H9 (cell line): ENCODE measurements around the gene ANKRD2. TPM values are rescaled to one million over a fixed set of nuclear protein-coding genes. Genes with fewer than 3 reads are reported as not detected.

Experiments used
- DNase-seq: peaks from one replicate; pipeline ENCODE4 v3.0.0-alpha.2; 2017
- H2AFZ ChIP-seq: one replicate; pipeline ENCODE4 v1.6.1; 2013; ENCODE audit warnings: mild to moderate bottlenecking, low read length, control low read depth, moderate library complexity
- H2AK5ac ChIP-seq: 2 replicates; pipeline ENCODE4 v1.6.1; 2013; ENCODE audit warnings: low read length, control low read depth, mixed read lengths; ENCODE audit not compliant: insufficient read length
- H2BK120ac ChIP-seq: one replicate; pipeline ENCODE4 v1.6.1; 2013; ENCODE audit warnings: low read depth, mild to moderate bottlenecking, low read length, control low read depth, inconsistent platforms; ENCODE audit not compliant: poor library complexity, severe bottlenecking
- H2BK12ac ChIP-seq: 2 replicates; pipeline ENCODE4 v1.6.1; 2013; ENCODE audit warnings: low read length, control low read depth, mixed read lengths, low read depth; ENCODE audit not compliant: insufficient read length
- H2BK15ac ChIP-seq: 2 replicates; pipeline ENCODE4 v1.6.1; 2013; ENCODE audit warnings: low read depth, low read length, control low read depth
- H2BK20ac ChIP-seq: one replicate; pipeline ENCODE4 v1.6.1; 2013; ENCODE audit warnings: low read depth, mild to moderate bottlenecking, low read length, control low read depth, inconsistent platforms; ENCODE audit not compliant: poor library complexity, severe bottlenecking
- H2BK5ac ChIP-seq: 2 replicates; pipeline ENCODE4 v1.6.1; 2013; ENCODE audit warnings: low read length, control low read depth, mixed read lengths; ENCODE audit not compliant: insufficient read length
- H3K14ac ChIP-seq: 2 replicates; pipeline ENCODE4 v1.6.1; 2013; ENCODE audit warnings: low read length, control low read depth; ENCODE audit not compliant: insufficient read depth
- H3K18ac ChIP-seq: 2 replicates; pipeline ENCODE4 v1.6.1; 2013; ENCODE audit warnings: low read depth, mild to moderate bottlenecking, mixed read lengths, low read length, control low read depth; ENCODE audit not compliant: insufficient read length
- H3K23ac ChIP-seq: 2 replicates; pipeline ENCODE4 v1.6.1; 2013; ENCODE audit warnings: low read length, control low read depth, mixed read lengths, low read depth; ENCODE audit not compliant: insufficient read length
- H3K23me2 ChIP-seq: 2 replicates; pipeline ENCODE4 v1.6.1; 2013; ENCODE audit warnings: low read depth, mild to moderate bottlenecking, mixed read lengths, low read length, control low read depth; ENCODE audit not compliant: insufficient read length, poor library complexity, severe bottlenecking
- H3K27ac ChIP-seq: 2 replicates; pipeline ENCODE4 v1.5.1; 2013; ENCODE audit warnings: low read length, control low read depth, mixed read lengths, low read depth; ENCODE audit not compliant: insufficient read length
- H3K27me3 ChIP-seq: 2 replicates; pipeline ENCODE4 v1.6.1; 2013; ENCODE audit warnings: low read length, control low read depth, inconsistent platforms; ENCODE audit not compliant: insufficient read depth
- H3K4ac ChIP-seq: 2 replicates; pipeline ENCODE4 v1.6.1; 2013; ENCODE audit warnings: low read depth, mild to moderate bottlenecking, control low read depth, inconsistent platforms, low read length, moderate library complexity
- H3K4me1 ChIP-seq: 2 replicates; pipeline ENCODE4 v1.6.1; 2013; ENCODE audit warnings: low read length, control low read depth, inconsistent platforms; ENCODE audit not compliant: insufficient read depth
- H3K4me2 ChIP-seq: 2 replicates; pipeline ENCODE4 v1.6.1; 2013; ENCODE audit warnings: low read length, control low read depth, mixed read lengths; ENCODE audit not compliant: insufficient read length, insufficient read depth
- H3K56ac ChIP-seq: 2 replicates; pipeline ENCODE4 v1.6.1; 2013; ENCODE audit warnings: low read depth, mild to moderate bottlenecking, mixed read lengths, low read length, control low read depth; ENCODE audit not compliant: insufficient read length
- H3K79me1 ChIP-seq: 2 replicates; pipeline ENCODE4 v1.6.1; 2013; ENCODE audit warnings: low read depth, mild to moderate bottlenecking, moderate library complexity, low read length, control low read depth, inconsistent platforms; ENCODE audit not compliant: insufficient read depth, poor library complexity, severe bottlenecking
- H3K79me2 ChIP-seq: 2 replicates; pipeline ENCODE4 v1.6.1; 2013; ENCODE audit warnings: low read length, control low read depth, inconsistent platforms; ENCODE audit not compliant: insufficient read depth
- H3K9ac ChIP-seq: 2 replicates; pipeline ENCODE4 v1.6.1; 2013; ENCODE audit warnings: low read length, control low read depth, mixed read lengths; ENCODE audit not compliant: insufficient read length; ENCODE audit errors: extremely low read depth
- H3K9me3 ChIP-seq: one replicate; pipeline ENCODE4 v1.6.1; 2013; ENCODE audit warnings: low read depth, low read length, inconsistent platforms; ENCODE audit not compliant: control insufficient read depth
- H3T11ph ChIP-seq: one replicate; pipeline ENCODE4 v1.6.1; 2013; ENCODE audit warnings: mild to moderate bottlenecking, low read length, control low read depth, inconsistent platforms
- H4K20me1 ChIP-seq: one replicate; pipeline ENCODE4 v1.6.1; 2013; ENCODE audit not compliant: control insufficient read depth, insufficient read length, insufficient read depth
- H4K5ac ChIP-seq: 2 replicates; pipeline ENCODE4 v1.6.1; 2013; ENCODE audit warnings: low read depth, mild to moderate bottlenecking, mixed read lengths, low read length, control low read depth; ENCODE audit not compliant: insufficient read length
- H4K8ac ChIP-seq: replicated peaks from 2 replicates; pipeline ENCODE4 v1.6.1; 2013; ENCODE audit warnings: low read length, control low read depth, mixed read lengths, low read depth; ENCODE audit not compliant: insufficient read length
- H4K91ac ChIP-seq: 2 replicates; pipeline ENCODE4 v1.6.1; 2013; ENCODE audit warnings: low read depth, mild to moderate bottlenecking, moderate library complexity, mixed read lengths, low read length, control low read depth; ENCODE audit not compliant: insufficient read length
- H3K27ac Mint-ChIP-seq, 3 experiments: 2 replicates in 2 of 3; 3 replicates in 1 of 3; pipeline ENCODE4 v1.8.0; 2020 to 2021; ENCODE audit warnings: mixed read lengths in 3 of 3, mild to moderate bottlenecking in 1 of 3, moderate library complexity in 1 of 3
- H3K27me3 Mint-ChIP-seq: 2 replicates; pipeline ENCODE4 v1.8.0; 2021; ENCODE audit warnings: low read depth, mild to moderate bottlenecking, moderate library complexity, mixed read lengths
- H3K36me3 Mint-ChIP-seq, 3 experiments: 2 replicates in 2 of 3; 3 replicates in 1 of 3; pipeline ENCODE4 v1.8.0; 2020 to 2021; ENCODE audit warnings: low read depth in 3 of 3, mixed read lengths in 3 of 3; ENCODE audit not compliant: insufficient read depth in 1 of 3
- H3K4me1 Mint-ChIP-seq, 2 experiments: 2 replicates each; pipeline ENCODE4 v1.8.0; 2020; ENCODE audit warnings: mixed read lengths in 2 of 2
- H3K4me3 Mint-ChIP-seq, 2 experiments: 2 replicates in 1 of 2; 3 replicates in 1 of 2; pipeline ENCODE4 v1.8.0; 2020 to 2021; ENCODE audit warnings: mild to moderate bottlenecking in 2 of 2, mixed read lengths in 2 of 2, moderate library complexity in 1 of 2
- H3K9me3 Mint-ChIP-seq, 2 experiments: 2 replicates in 1 of 2; 3 replicates in 1 of 2; pipeline ENCODE4 v1.8.0; 2020; ENCODE audit warnings: mild to moderate bottlenecking in 2 of 2, mixed read lengths in 2 of 2, moderate library complexity in 1 of 2
- WGBS: extraction: QIAGEN DNeasy Blood & Tissue Kit; methylation state at CpG from one replicate; pipeline ENCODE4 v1.1.7; 2013; ENCODE audit warnings: missing lambda C conversion rate, low lambda C conversion rate, mixed read lengths; ENCODE audit not compliant: insufficient read length; ENCODE audit errors: extremely low coverage; 5-methylcytosine and 5-hydroxymethylcytosine counted together
- total RNA-seq: library from RNA; stranded (reverse); gene quantifications from 2 replicates; pipeline ENCODE4 v1.2.1, GENCODE V29; 2021
- TF ChIP-seq, protein P1 (sequence below): fragments of 200-600 bp; sonication (generic); conservative IDR thresholded peaks from 3 replicates; pipeline ENCODE4 v1.8.0; 2021; ENCODE audit warnings: antibody characterized with exemption, mild to moderate bottlenecking

ANKRD2 gene
- total RNA-seq, 1 experiment from 2014 or later = not detected

DNA sequence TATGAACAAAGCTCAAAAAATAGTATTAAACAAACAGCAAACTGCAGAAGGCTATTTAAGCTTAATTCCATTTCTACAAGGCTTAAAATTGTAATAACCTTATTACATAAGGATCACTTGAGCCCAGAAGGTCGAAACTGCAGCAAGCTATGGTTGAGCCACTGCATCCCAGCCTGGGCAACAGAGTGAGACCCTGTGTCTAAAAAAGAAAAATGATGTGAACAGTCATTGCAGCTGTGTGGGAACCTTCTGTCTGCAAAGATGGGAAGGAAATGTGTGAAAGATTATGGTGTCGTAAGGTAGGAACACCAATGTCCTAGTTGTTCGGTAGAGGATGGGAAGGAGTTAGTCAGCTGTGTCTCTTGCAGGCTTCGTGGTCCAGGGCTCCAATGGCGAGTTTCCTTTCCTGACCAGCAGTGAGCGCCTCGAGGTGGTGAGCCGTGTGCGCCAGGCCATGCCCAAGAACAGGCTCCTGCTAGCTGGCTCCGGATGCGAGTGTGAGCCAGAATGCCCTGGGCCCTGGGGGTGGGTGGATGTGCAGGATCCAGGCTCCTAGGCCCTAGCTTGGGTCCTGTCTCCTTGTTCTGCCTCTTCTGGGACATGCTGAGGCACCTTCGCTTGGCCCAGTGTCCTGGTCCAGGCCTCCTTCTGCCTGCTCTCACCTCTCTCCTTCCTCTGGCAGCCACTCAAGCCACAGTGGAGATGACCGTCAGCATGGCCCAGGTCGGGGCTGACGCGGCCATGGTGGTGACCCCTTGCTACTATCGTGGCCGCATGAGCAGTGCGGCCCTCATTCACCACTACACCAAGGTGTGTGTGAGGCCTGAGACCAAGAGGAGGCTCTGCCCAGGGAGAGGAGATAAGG lies 26.1 kb downstream of the ANKRD2 start:
- Histone ChIP-seq H3K4ac (no peak overlapping the region), H2BK5ac (no peak overlapping the region), H2BK20ac (no peak overlapping the region), H3K79me2 (no peaks in the 10 kb centered on the region), H3K27ac (no peak overlapping the region), H3K79me1 (no peaks in the 10 kb centered on the region), H3T11ph (no peak overlapping the region), H2AK5ac (no peak overlapping the region), H3K56ac (no peak overlapping the region), H4K8ac (no peak overlapping the region), H3K4me2 (no peak overlapping the region), H3K4me1 (no peaks in the 10 kb centered on the region), H3K23me2 (no peaks in the 10 kb centered on the region), H2BK15ac (no peak overlapping the region), H4K5ac (no peak overlapping the region), H3K18ac (no peak overlapping the region), H3K9me3 (no peaks in the 10 kb centered on the region), H3K27me3 (no peaks in the 10 kb centered on the region), H3K9ac (no peak overlapping the region), H3K23ac (no peak overlapping the region), H2BK120ac (no peak overlapping the region), H2AFZ (no peak overlapping the region), H4K91ac (no peak overlapping the region), H3K14ac (no peak overlapping the region; the same call in 1 of the 2 replicates), H2BK12ac (no peak overlapping the region), H4K20me1 (no peaks in the 10 kb centered on the region)
- no peak overlapping the region for H3K4me3 Mint-ChIP-seq
- H3K9me3 Mint-ChIP-seq = no peaks in the 10 kb centered on the region
- TF ChIP-seq, protein P1, sequence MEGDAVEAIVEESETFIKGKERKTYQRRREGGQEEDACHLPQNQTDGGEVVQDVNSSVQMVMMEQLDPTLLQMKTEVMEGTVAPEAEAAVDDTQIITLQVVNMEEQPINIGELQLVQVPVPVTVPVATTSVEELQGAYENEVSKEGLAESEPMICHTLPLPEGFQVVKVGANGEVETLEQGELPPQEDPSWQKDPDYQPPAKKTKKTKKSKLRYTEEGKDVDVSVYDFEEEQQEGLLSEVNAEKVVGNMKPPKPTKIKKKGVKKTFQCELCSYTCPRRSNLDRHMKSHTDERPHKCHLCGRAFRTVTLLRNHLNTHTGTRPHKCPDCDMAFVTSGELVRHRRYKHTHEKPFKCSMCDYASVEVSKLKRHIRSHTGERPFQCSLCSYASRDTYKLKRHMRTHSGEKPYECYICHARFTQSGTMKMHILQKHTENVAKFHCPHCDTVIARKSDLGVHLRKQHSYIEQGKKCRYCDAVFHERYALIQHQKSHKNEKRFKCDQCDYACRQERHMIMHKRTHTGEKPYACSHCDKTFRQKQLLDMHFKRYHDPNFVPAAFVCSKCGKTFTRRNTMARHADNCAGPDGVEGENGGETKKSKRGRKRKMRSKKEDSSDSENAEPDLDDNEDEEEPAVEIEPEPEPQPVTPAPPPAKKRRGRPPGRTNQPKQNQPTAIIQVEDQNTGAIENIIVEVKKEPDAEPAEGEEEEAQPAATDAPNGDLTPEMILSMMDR = no peak
- H3K27ac Mint-ChIP-seq = peak overlapping the region in 2 of 3 experiments; percentile 9 to 15; a peak in 1 of 7 replicates
- no peaks in the 10 kb centered on the region; the same call in 1 of the 2 replicates for H3K27me3 Mint-ChIP-seq
- no peaks in the 10 kb centered on the region for H3K36me3 Mint-ChIP-seq
- peaks cover 6 to 11% of the 10 kb centered on the region in 2 experiments; a peak in 3 of 4 replicates for H3K4me1 Mint-ChIP-seq
- DNase-seq = no peak
- WGBS = no CpG with 5 or more reads among the region's 19 CpGs
